ENCODE results near the gene DRG2. TPM values are rescaled to one million over a fixed set of nuclear protein-coding genes. Genes with fewer than 3 reads are reported as not detected.

Gene DRG2
- total and polyA plus RNA-seq, 10 of the 15 experiments (the other 5 are each of a cell fraction or from before 2014, with no cell fraction given) = 9.1 to 64.8 (median 45.7) TPM

- TF ChIP-seq ZBTB4 (CRISPR knock-in tag; IDR thresholded peaks at IDR 0.05) = no peak
- 0 out of 2 replicates have a peak, but pooled peaks have one; percentile 63 for TF ChIP-seq HSF1 (IDR thresholded peaks at IDR 0.05; ENCODE audit: low read depth, low read length)
- peak; percentile 72; the same call in 1 of the 2 replicates for TF ChIP-seq TCF12 (IDR thresholded peaks at IDR 0.05; ENCODE audit: low read depth, low read length)
- TF ChIP-seq ZNF622 (IDR thresholded peaks at IDR 0.05) = no peak
- no peak for TF ChIP-seq CEBPZ (IDR thresholded peaks at IDR 0.05; ENCODE audit: low read depth, low read length)
- TF ChIP-seq MXI1 (IDR thresholded peaks at IDR 0.05; ENCODE audit: low read depth, low read length) = peak; percentile 95
- TF ChIP-seq NR2C2 (IDR thresholded peaks at IDR 0.05; ENCODE audit: borderline replicate concordance, control insufficient read depth, insufficient read length, low read depth) = no peak
- TF ChIP-seq NRF1 (conservative IDR thresholded peaks at IDR 0.05; ENCODE audit: low read depth, low read length) = no peak; the same call in 1 of the 2 replicates
- peak; percentile 74; the same call in 1 of the 2 replicates for TF ChIP-seq TCF3 (IDR thresholded peaks at IDR 0.05; ENCODE audit: borderline replicate concordance, insufficient read depth, low read depth, low read length)
- TF ChIP-seq CBX3 (IDR thresholded peaks at IDR 0.05; ENCODE audit: borderline replicate concordance, low read depth) = no peak
- peak; percentile 32 for TF ChIP-seq SKIL (IDR thresholded peaks at IDR 0.05; ENCODE audit: low read depth, poor library complexity, severe bottlenecking)
- peak; percentile 86 for TF ChIP-seq POLR2AphosphoS5 (IDR thresholded peaks at IDR 0.05; ENCODE audit: low read length)
- no peak for TF ChIP-seq KDM1A (IDR thresholded peaks at IDR 0.05; ENCODE audit: borderline replicate concordance)
- TF ChIP-seq YY1 (IDR thresholded peaks at IDR 0.05; ENCODE audit: low read depth, low read length) = peak; percentile 91
- TF ChIP-seq CREB1 (IDR thresholded peaks at IDR 0.05; ENCODE audit: low read depth) = peak; percentile 77
- TF ChIP-seq SREBF2 (IDR thresholded peaks at IDR 0.05; ENCODE audit: low read length) = 0 out of 2 replicates have a peak, but pooled peaks have one; percentile 49
- peak; percentile 74; the same call in 1 of the 2 replicates for TF ChIP-seq ESRRA (IDR thresholded peaks at IDR 0.05; ENCODE audit: low read length)
- TF ChIP-seq RAD21 (IDR thresholded peaks at IDR 0.05; ENCODE audit: insufficient read depth, low read depth, low read length) = no peak
- TF ChIP-seq TARDBP (IDR thresholded peaks at IDR 0.05; ENCODE audit: borderline replicate concordance) = peak; percentile 94
Observed at GRCh38 chr17:18087610-18088491, at the start of gene DRG2 (continued).
